HG03571 (cell line): ENCODE results near the gene ZKSCAN8.
A peak's percentile ranks its signal among the peaks of the same experiment; 100 is the strongest.
"Not testable (repeated sequence)": the region's sequence is repeated elsewhere in the genome, so short reads cannot be mapped to it uniquely, and the experiment has no call there.

ENCODE experiments used
- ATAC-seq: cut with Tn5 transposase; IDR thresholded peaks from one replicate; pipeline ENCODE4 v1.9.1; 2021; ENCODE audit not compliant: unreplicated experiment

ZKSCAN8 gene

GRCh38 chr6:28141500-28142329, at the start of gene ZKSCAN8:
Gene ZKSCAN8, plus strand, starts transcription at chr6:28141883. Its CDS starts 6,525 bp downstream, at chr6:28148408.
- ATAC-seq: peak; percentile 81

GRCh38 chr6:28102222-28102621, 39.5 kb upstream of the ZKSCAN8 start:
- not testable (repeated sequence) for ATAC-seq

GRCh38 chr6:28102699-28103098, 39.0 kb upstream of the ZKSCAN8 start:
- not testable (repeated sequence) for ATAC-seq

GRCh38 chr6:28104392-28105244, 37.1 kb upstream of the ZKSCAN8 start:
- peak; percentile 98 for ATAC-seq

GRCh38 chr6:28105245-28105639, 36.4 kb upstream of the ZKSCAN8 start:
- ATAC-seq: no peak

GRCh38 chr6:28107506-28107905, 34.2 kb upstream of the ZKSCAN8 start:
- no peak for ATAC-seq

GRCh38 chr6:28111964-28112363, 29.7 kb upstream of the ZKSCAN8 start:
- ATAC-seq: no peak

- no peak for ATAC-seq
Observed at GRCh38 chr6:28115799-28116198, 25.9 kb upstream of the ZKSCAN8 start.

GRCh38 chr6:28117386-28118050, 24.2 kb upstream of the ZKSCAN8 start:
- ATAC-seq: no peak

GRCh38 chr6:28118217-28118616, 23.5 kb upstream of the ZKSCAN8 start:
- no peak for ATAC-seq

- no peak for ATAC-seq
Observed at GRCh38 chr6:28121876-28122275, 19.8 kb upstream of the ZKSCAN8 start.

GRCh38 chr6:28122283-28122682, 19.4 kb upstream of the ZKSCAN8 start:
- ATAC-seq: not testable (repeated sequence)

GRCh38 chr6:28124350-28124970, 17.2 kb upstream of the ZKSCAN8 start, which contains the start of gene ZSCAN16:
Gene ZSCAN16, plus strand, starts transcription at chr6:28124609. Its CDS starts 835 bp downstream, at chr6:28125444.
- ATAC-seq: peak; percentile 95

GRCh38 chr6:28124971-28125353, 16.7 kb upstream of the ZKSCAN8 start:
- peak; percentile 29 for ATAC-seq

- no peak for ATAC-seq
Observed at GRCh38 chr6:28125401-28125800, 16.3 kb upstream of the ZKSCAN8 start.

- ATAC-seq: no peak
Observed at GRCh38 chr6:28134015-28134414, 7.7 kb upstream of the ZKSCAN8 start.

- no peak for ATAC-seq
Observed at GRCh38 chr6:28134716-28135115, 7.0 kb upstream of the ZKSCAN8 start.

- ATAC-seq: no peak
Observed at GRCh38 chr6:28135393-28135792, 6.3 kb upstream of the ZKSCAN8 start.

GRCh38 chr6:28136585-28137504, 4.8 kb upstream of the ZKSCAN8 start:
- ATAC-seq: peak; percentile 50

GRCh38 chr6:28137505-28137981, 4.1 kb upstream of the ZKSCAN8 start:
- ATAC-seq: no peak
